ENCODE results near the gene AS3MT. TPM values are rescaled to one million over a fixed set of nuclear protein-coding genes. Genes with fewer than 3 reads are reported as not detected.
"Not testable (repeated sequence)": the region's sequence is repeated elsewhere in the genome, so short reads cannot be mapped to it uniquely, and the experiment has no call there.

Gene AS3MT
- polyA plus RNA-seq, 1 donor (not counting 4 experiments of a cell fraction or from before 2014, with no cell fraction given) = 2.0 TPM

DNA sequence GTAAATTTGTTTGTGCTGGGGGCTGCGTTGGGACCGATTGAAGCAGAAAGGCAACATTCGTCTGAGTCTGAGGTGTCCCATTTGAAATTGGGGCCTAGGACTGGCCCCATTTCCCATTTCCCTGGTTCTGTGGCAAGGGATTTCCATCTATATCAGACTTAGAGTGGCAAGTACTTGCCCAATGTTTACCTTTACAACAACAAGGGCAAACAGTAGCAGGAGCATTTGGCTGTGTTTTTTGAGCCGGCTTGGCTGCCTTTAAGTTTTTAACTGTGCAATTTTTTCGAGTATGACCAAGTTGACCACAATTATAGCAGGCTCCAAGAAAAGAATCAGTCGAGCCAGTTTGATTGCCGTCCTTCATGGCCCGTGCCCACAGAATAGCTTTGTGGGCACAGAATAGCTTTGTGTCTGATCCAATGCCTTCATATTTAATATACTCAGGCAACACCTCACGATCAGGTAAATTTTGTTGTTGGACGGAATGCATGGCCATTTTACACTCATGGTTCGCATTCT is 27.4 kb upstream of the AS3MT start:
- Histone ChIP-seq H3K9ac (ENCODE audit: control insufficient read depth, extremely low read depth, insufficient read depth, low read length) (no peak overlapping the region), H3K27me3 (ENCODE audit: control insufficient read depth, extremely low read depth, insufficient read depth, low read length) (no peaks in the 10 kb centered on the region), H3K4me1 (ENCODE audit: control insufficient read depth, extremely low read depth, insufficient read depth, low read length) (no peaks in the 10 kb centered on the region), H3K36me3 (ENCODE audit: control insufficient read depth in 2 of 2, extremely low read depth in 1 of 2, insufficient read depth in 2 of 2, low read length in 2 of 2) (no peaks in the 10 kb centered on the region), H2AFZ (ENCODE audit: control insufficient read depth, low read length) (no peak overlapping the region), H3K27ac (ENCODE audit: control insufficient read depth, insufficient read depth, low read length) (no peak overlapping the region), H3K4me3 (ENCODE audit: control insufficient read depth in 2 of 3, extremely low read depth in 1 of 3, insufficient read depth in 2 of 3, low read depth in 1 of 3, low read length in 3 of 3) (no peak overlapping the region), H3K9me1 (ENCODE audit: control insufficient read depth, extremely low read depth, insufficient read depth, low read length) (no peaks in the 10 kb centered on the region), H3K79me2 (ENCODE audit: control insufficient read depth, insufficient read depth, low read length) (no peaks in the 10 kb centered on the region), H4K20me1 (ENCODE audit: control insufficient read depth, extremely low read depth, insufficient read depth, low read length) (no peaks in the 10 kb centered on the region), H3K9me3 (ENCODE audit: control insufficient read depth, low read depth, low read length) (no peaks in the 10 kb centered on the region), H3K4me2 (ENCODE audit: control insufficient read depth, extremely low read depth, insufficient read depth, low read depth, low read length) (no peak overlapping the region)
- TF ChIP-seq EZH2 (IDR thresholded peaks at IDR 0.05; ENCODE audit: low read length) = no peak
- no peak for TF ChIP-seq CTCF (optimal IDR thresholded peaks at IDR 0.05 in 1 of 3, IDR thresholded peaks at IDR 0.05 in 1 of 3, conservative IDR thresholded peaks at IDR 0.05 in 1 of 3; ENCODE audit: extremely low read depth in 1 of 3, insufficient read depth in 2 of 3, low read length in 3 of 3)
- no peak for DNase-seq (ENCODE audit: low read depth, low spot score)
- FAIRE-seq = no peak
- dilution Hi-C loops (cut with MboI; ENCODE audit: extremely low pct_ligation_motif_present, low sequenced_read_pairs) = loop anchor here (25.0 kb wide), 1 partner anchor 245 kb away; no protein-coding TSS in a partner anchor

- not testable (repeated sequence) for H3K9me3 ChIP-seq (ENCODE audit: control insufficient read depth, low read depth, low read length); H3K27ac ChIP-seq (ENCODE audit: control insufficient read depth, insufficient read depth, low read length); H3K27me3 ChIP-seq (ENCODE audit: control insufficient read depth, extremely low read depth, insufficient read depth, low read length); H3K36me3 ChIP-seq (ENCODE audit: control insufficient read depth in 2 of 2, extremely low read depth in 1 of 2, insufficient read depth in 2 of 2, low read length in 2 of 2); DNase-seq (ENCODE audit: low read depth, low spot score); H3K79me2 ChIP-seq (ENCODE audit: control insufficient read depth, insufficient read depth, low read length); H3K4me1 ChIP-seq (ENCODE audit: control insufficient read depth, extremely low read depth, insufficient read depth, low read length); H3K9ac ChIP-seq (ENCODE audit: control insufficient read depth, extremely low read depth, insufficient read depth, low read length); H4K20me1 ChIP-seq (ENCODE audit: control insufficient read depth, extremely low read depth, insufficient read depth, low read length); H2AFZ ChIP-seq (ENCODE audit: control insufficient read depth, low read length); H3K4me2 ChIP-seq (ENCODE audit: control insufficient read depth, extremely low read depth, insufficient read depth, low read depth, low read length); H3K4me3 ChIP-seq (ENCODE audit: control insufficient read depth in 2 of 3, extremely low read depth in 1 of 3, insufficient read depth in 2 of 3, low read depth in 1 of 3, low read length in 3 of 3); FAIRE-seq; H3K9me1 ChIP-seq (ENCODE audit: control insufficient read depth, extremely low read depth, insufficient read depth, low read length)
- dilution Hi-C loops (cut with MboI; ENCODE audit: extremely low pct_ligation_motif_present, low sequenced_read_pairs) = loop anchor here (25.0 kb wide), 1 partner anchor 244 kb away; no protein-coding TSS in a partner anchor
Measured at GRCh38 chr10:102843139-102843538, 26.1 kb upstream of the AS3MT start.

DNA sequence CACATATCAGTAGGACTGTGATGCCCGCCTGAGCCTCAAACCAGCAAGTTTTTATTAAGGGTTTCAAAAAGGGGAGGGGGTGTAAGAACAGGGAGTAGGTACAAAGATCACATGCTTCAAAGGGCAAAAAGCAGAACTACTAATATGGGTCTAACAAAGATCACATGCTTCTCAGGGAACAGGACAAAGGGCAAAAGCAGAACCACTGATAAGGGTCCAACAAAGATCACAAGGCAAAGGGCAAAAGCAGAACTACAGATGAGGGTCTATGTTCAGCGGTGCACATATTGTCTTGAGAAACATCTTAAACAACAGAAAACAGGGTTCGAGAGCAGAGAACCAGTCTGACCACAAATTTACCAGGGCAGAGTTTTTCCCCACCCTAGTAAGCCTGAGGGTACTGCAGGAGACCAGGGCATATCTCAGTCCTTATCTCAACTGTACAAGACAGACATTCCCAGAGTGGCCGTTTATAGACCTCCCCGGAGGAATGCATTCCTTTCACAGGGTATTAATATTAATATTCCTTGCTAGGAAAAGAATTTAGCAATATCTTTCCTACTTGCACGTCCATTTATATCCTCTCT is 25.0 kb upstream of the AS3MT start:
- FAIRE-seq; H3K4me3 ChIP-seq (ENCODE audit: control insufficient read depth in 2 of 3, extremely low read depth in 1 of 3, insufficient read depth in 2 of 3, low read depth in 1 of 3, low read length in 3 of 3); H3K4me1 ChIP-seq (ENCODE audit: control insufficient read depth, extremely low read depth, insufficient read depth, low read length); H3K9ac ChIP-seq (ENCODE audit: control insufficient read depth, extremely low read depth, insufficient read depth, low read length); H3K27ac ChIP-seq (ENCODE audit: control insufficient read depth, insufficient read depth, low read length); H3K4me2 ChIP-seq (ENCODE audit: control insufficient read depth, extremely low read depth, insufficient read depth, low read depth, low read length); DNase-seq (ENCODE audit: low read depth, low spot score); H4K20me1 ChIP-seq (ENCODE audit: control insufficient read depth, extremely low read depth, insufficient read depth, low read length); H3K9me3 ChIP-seq (ENCODE audit: control insufficient read depth, low read depth, low read length); H3K36me3 ChIP-seq (ENCODE audit: control insufficient read depth in 2 of 2, extremely low read depth in 1 of 2, insufficient read depth in 2 of 2, low read length in 2 of 2); H2AFZ ChIP-seq (ENCODE audit: control insufficient read depth, low read length); H3K9me1 ChIP-seq (ENCODE audit: control insufficient read depth, extremely low read depth, insufficient read depth, low read length); H3K27me3 ChIP-seq (ENCODE audit: control insufficient read depth, extremely low read depth, insufficient read depth, low read length); H3K79me2 ChIP-seq (ENCODE audit: control insufficient read depth, insufficient read depth, low read length): not testable (repeated sequence)
- dilution Hi-C loops (cut with MboI; ENCODE audit: extremely low pct_ligation_motif_present, low sequenced_read_pairs) = loop anchor here (25.0 kb wide), 1 partner anchor 243 kb away; no protein-coding TSS in a partner anchor

All from keratinocyte (primary cell).